HG03520 (cell line): ENCODE data around the gene OR5D18.
A peak's percentile ranks its signal among the peaks of the same experiment; 100 is the strongest.
"Not testable (repeated sequence)": the region's sequence is repeated elsewhere in the genome, so short reads cannot be mapped to it uniquely, and the experiment has no call there.

Experiments used
- ATAC-seq: cut with Tn5 transposase; IDR thresholded peaks from one replicate; pipeline ENCODE4 v1.9.1; 2021; ENCODE audit warnings: mild to moderate bottlenecking, moderate library complexity; ENCODE audit not compliant: unreplicated experiment

The OR5D18 gene

GRCh38 chr11:55819330-55819729 is at the start of gene OR5D18:
OR5D18 (plus strand) TSS chr11:55819630; CDS start chr11:55819630, 0 bp downstream.
- no peak for ATAC-seq

GRCh38 chr11:55773138-55773537 is 46.3 kb upstream of the OR5D18 start, which contains the start of gene OR5D13:
OR5D13 (plus strand) TSS chr11:55773438; CDS start chr11:55773438, 0 bp downstream.
- ATAC-seq, result no peak

- ATAC-seq, result no peak
Observed at GRCh38 chr11:55791606-55792005, 27.8 kb upstream of the OR5D18 start.

- ATAC-seq, result no peak
Observed at GRCh38 chr11:55793321-55793720, 26.1 kb upstream of the OR5D18 start.

GRCh38 chr11:55795256-55795655 is 24.2 kb upstream of the OR5D18 start, which contains the start of gene OR5D14:
OR5D14 (plus strand) TSS chr11:55795556; CDS start chr11:55795556, 0 bp downstream.
- ATAC-seq, result no peak

GRCh38 chr11:55806248-55806647 is 13.2 kb upstream of the OR5D18 start:
- ATAC-seq, result no peak

GRCh38 chr11:55811067-55811466 is 8.4 kb upstream of the OR5D18 start, which contains the start of gene OR5L1:
OR5L1 (plus strand) TSS chr11:55811367; CDS start chr11:55811467, 100 bp downstream.
- no peak for ATAC-seq

- ATAC-seq, result no peak
Observed at GRCh38 chr11:55826919-55827318, 7.5 kb downstream of the OR5D18 start, which contains the start of gene OR5L2. OR5L2 (plus strand) TSS chr11:55827219; CDS start chr11:55827219, 0 bp downstream.

GRCh38 chr11:55838452-55838851 is 19.0 kb downstream of the OR5D18 start, which contains the start of gene OR5D16:
OR5D16 (plus strand) TSS chr11:55838752; CDS start chr11:55838752, 0 bp downstream.
- no peak for ATAC-seq

- no peak for ATAC-seq
Observed at GRCh38 chr11:55847453-55847852, 28.0 kb downstream of the OR5D18 start.

GRCh38 chr11:55849037-55849436 is 29.6 kb downstream of the OR5D18 start:
- ATAC-seq, result no peak

GRCh38 chr11:55852141-55852540 is 32.7 kb downstream of the OR5D18 start:
- no peak for ATAC-seq

- peak; percentile 64 for ATAC-seq
Observed at GRCh38 chr11:55854704-55855103, 35.3 kb downstream of the OR5D18 start.

GRCh38 chr11:55867354-55867753 is 47.9 kb downstream of the OR5D18 start:
- not testable (repeated sequence) for ATAC-seq
